ENCODE data around the gene MEX3B. TPM values are rescaled to one million over a fixed set of nuclear protein-coding genes. Genes with fewer than 3 reads are reported as not detected.

Gene MEX3B
- total and polyA plus RNA-seq, 9 of the 15 experiments (the other 6 are each of a cell fraction or from before 2014, with no cell fraction given), result 0.94 to 12.8 (median 3.6) TPM

- Histone ChIP-seq H3K79me2 (ENCODE audit: control insufficient read depth, insufficient read depth, low read length) (no peaks in the 10 kb centered on the region), H3K9ac (ENCODE audit: insufficient read depth in 1 of 2, low read depth in 2 of 2, low read length in 2 of 2) (no peak overlapping the region), H3K27me3 (ENCODE audit: control insufficient read depth in 2 of 2, insufficient read depth in 2 of 2, low read length in 2 of 2) (peaks cover under 1% of the 10 kb centered on the region in 2 experiments; a peak in 1 of 5 replicates), H3K9me3 (replicated peaks; ENCODE audit: control insufficient read depth, insufficient read depth, low read depth, low read length) (no peaks in the 10 kb centered on the region), H2AFZ (ENCODE audit: low read depth, low read length) (no peak overlapping the region), H3K9me1 (ENCODE audit: control insufficient read depth, insufficient read depth, low read length) (no peaks in the 10 kb centered on the region), H3K27ac (ENCODE audit: extremely low read depth, low read depth, low read length) (no peak overlapping the region), H3K4me3 (no peak overlapping the region), H3K4me1 (replicated peaks in 1 of 2; ENCODE audit: control insufficient read depth in 2 of 2, insufficient read depth in 2 of 2, low read length in 2 of 2) (peaks cover 14 to 20% of the 10 kb centered on the region in 2 experiments; a peak in 4 of 5 replicates), H3K4me2 (ENCODE audit: insufficient read depth, low read length) (no peak overlapping the region), H3K36me3 (ENCODE audit: control insufficient read depth, insufficient read depth, low read length) (no peaks in the 10 kb centered on the region), H4K20me1 (replicated peaks; ENCODE audit: control insufficient read depth, insufficient read depth, low read length) (no peaks in the 10 kb centered on the region)
- peak in 2 of 4 experiments; percentile 34 to 45 for DNase-seq (ENCODE audit: extremely low read depth in 1 of 4, low spot score in 3 of 4)
- ChIA-PET CTCF (ENCODE audit: low intra/inter-chr PET ratio) (no interaction called here), POLR2A (interaction anchor here (0.6 to 1.4 kb wide), 3 partner anchors 9 to 179 kb away, joined by 4 to 6 read pairs (median 5); no protein-coding TSS in a partner anchor)
- intact Hi-C loops (cut with micrococcal nuclease), result no loop called here
- BruUV-seq (replicated peaks), result no TSS peak
- peak; percentile 72 for ATAC-seq
- no peak for FAIRE-seq
- in situ Hi-C loops (cut with MboI), result no loop called here
- 41% methylated on average over 5 of the region's 5 CpGs for WGBS (ENCODE audit: insufficient coverage, low coverage, missing lambda C conversion rate)
- TF ChIP-seq L3MBTL2 (IDR thresholded peaks at IDR 0.05) (no peak), SRF (CRISPR knock-in tag; IDR thresholded peaks at IDR 0.05) (peak in 1 of 2 experiments; percentile 81; a peak in 1 of 4 replicates), BACH1 (tag; IDR thresholded peaks at IDR 0.05) (no peak), ELF1 (tag; IDR thresholded peaks at IDR 0.05) (no peak), HMG20A (CRISPR knock-in tag; conservative IDR thresholded peaks at IDR 0.05) (no peak), TRIM28 (IDR thresholded peaks at IDR 0.05) (0 out of 2 replicates have a peak, but pooled peaks have one; percentile 29), TAL1 (IDR thresholded peaks at IDR 0.05) (peak; percentile 69), NCOA6 (IDR thresholded peaks at IDR 0.05) (no peak), ZNF133 (CRISPR knock-in tag; IDR thresholded peaks at IDR 0.05) (no peak), CBX5 (IDR thresholded peaks at IDR 0.05; ENCODE audit: borderline replicate concordance, low read depth) (no peak), MTA2 (IDR thresholded peaks at IDR 0.05; ENCODE audit: low read depth) (peak; percentile 56), SRSF7 (optimal IDR thresholded peaks at IDR 0.05; ENCODE audit: low read depth, low read length) (no peak), SMAD3 (CRISPR knock-in tag; conservative IDR thresholded peaks at IDR 0.05) (no peak), ELK1 (CRISPR knock-in tag; IDR thresholded peaks at IDR 0.05) (no peak), ARID3A (IDR thresholded peaks at IDR 0.05; ENCODE audit: borderline replicate concordance, low read depth, low read length) (no peak), ZNF23 (CRISPR knock-in tag; IDR thresholded peaks at IDR 0.05) (no peak), PTBP1 (IDR thresholded peaks at IDR 0.05; ENCODE audit: low read depth, low read length) (no peak), CTCFL (IDR thresholded peaks at IDR 0.05; ENCODE audit: borderline replicate concordance, insufficient read depth, low read depth, low read length, poor library complexity, severe bottlenecking) (no peak)
- TF ChIP-seq, protein P1, sequence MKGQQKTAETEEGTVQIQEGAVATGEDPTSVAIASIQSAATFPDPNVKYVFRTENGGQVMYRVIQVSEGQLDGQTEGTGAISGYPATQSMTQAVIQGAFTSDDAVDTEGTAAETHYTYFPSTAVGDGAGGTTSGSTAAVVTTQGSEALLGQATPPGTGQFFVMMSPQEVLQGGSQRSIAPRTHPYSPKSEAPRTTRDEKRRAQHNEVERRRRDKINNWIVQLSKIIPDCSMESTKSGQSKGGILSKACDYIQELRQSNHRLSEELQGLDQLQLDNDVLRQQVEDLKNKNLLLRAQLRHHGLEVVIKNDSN (CRISPR knock-in tag; IDR thresholded peaks at IDR 0.05), result no peak
Observed at GRCh38 chr15:82072926-82073537, 27.2 kb upstream of the MEX3B start.
